ENCODE results near the gene AMBRA1.
"Not testable (repeated sequence)": the region's sequence is repeated elsewhere in the genome, so short reads cannot be mapped to it uniquely, and the experiment has no call there.

Gene AMBRA1

GRCh38 chr11:46529095-46529905 is 64.5 kb downstream of the AMBRA1 start:
- peak; percentile 50 for DNase-seq

- no peak for DNase-seq
These were observed 65.3 kb downstream of the AMBRA1 start for GRCh38 chr11:46528445-46529094.

- DNase-seq = no peak
These were observed 66.2 kb downstream of the AMBRA1 start for GRCh38 chr11:46527591-46528130.

- DNase-seq = no peak
These were observed 67.3 kb downstream of the AMBRA1 start for GRCh38 chr11:46526216-46527215.

- DNase-seq = no peak
These were observed 69.5 kb downstream of the AMBRA1 start for GRCh38 chr11:46524201-46524770.

- no peak for DNase-seq
These were observed 70.5 kb downstream of the AMBRA1 start for GRCh38 chr11:46523290-46523689.

- DNase-seq = no peak
These were observed 71.0 kb downstream of the AMBRA1 start for GRCh38 chr11:46522682-46523281.

- DNase-seq = no peak
These were observed 71.7 kb downstream of the AMBRA1 start for GRCh38 chr11:46521961-46522681.

- DNase-seq = no peak
These were observed 72.7 kb downstream of the AMBRA1 start for GRCh38 chr11:46520971-46521745.

- no peak for DNase-seq
These were observed 74.5 kb downstream of the AMBRA1 start for GRCh38 chr11:46519351-46519750.

- not testable (repeated sequence) for DNase-seq
These were observed 74.9 kb downstream of the AMBRA1 start for GRCh38 chr11:46518928-46519327.

GRCh38 chr11:46514370-46514769 is 79.5 kb downstream of the AMBRA1 start:
- no peak for DNase-seq

- DNase-seq = peak; percentile 97
These were observed 79.9 kb downstream of the AMBRA1 start for GRCh38 chr11:46513934-46514342.

GRCh38 chr11:46512261-46512881 is 81.5 kb downstream of the AMBRA1 start:
- no peak for DNase-seq

- no peak for DNase-seq
These were observed 82.5 kb downstream of the AMBRA1 start for GRCh38 chr11:46511342-46511741.

GRCh38 chr11:46508360-46508759 is 85.5 kb downstream of the AMBRA1 start:
- DNase-seq = no peak

- no peak for DNase-seq
These were observed 87.4 kb downstream of the AMBRA1 start for GRCh38 chr11:46506483-46506791.

- no peak for DNase-seq
These were observed 87.9 kb downstream of the AMBRA1 start for GRCh38 chr11:46505741-46506482.

- no peak for DNase-seq
These were observed 88.8 kb downstream of the AMBRA1 start for GRCh38 chr11:46504817-46505613.
